Calu3 (cell line): ENCODE data around the gene HMGXB3. TPM values are rescaled to one million over a fixed set of nuclear protein-coding genes. Genes with fewer than 3 reads are reported as not detected.
A peak's percentile ranks its signal among the peaks of the same experiment; 100 is the strongest.
"Not testable (repeated sequence)": the region's sequence is repeated elsewhere in the genome, so short reads cannot be mapped to it uniquely, and the experiment has no call there.

ENCODE experiments used
- BruUV-seq: library from RNA; stranded (reverse); fragments of 400-500 nt; replicated peaks from 2 replicates; lab custom pipeline; 2021; lab: Mats Ljungman, UMichigan
- CTCF ChIA-PET: fragments of 300-600 bp; sonication (Branson Sonifier 250); formaldehyde crosslinking; loops from one replicate; lab custom pipeline; 2022; ENCODE audit warnings: antibody characterized with exemption; lab: Charles Lee
- DNase-seq: peaks from one replicate; pipeline ENCODE4 v3.0.0; 2022
- H3K27ac Mint-ChIP-seq: one replicate; pipeline ENCODE4 v1.8.0; 2022; ENCODE audit warnings: mixed read lengths; ENCODE audit not compliant: unreplicated experiment
- H3K27me3 Mint-ChIP-seq: one replicate; pipeline ENCODE4 v1.8.0; 2022; ENCODE audit warnings: mixed read lengths; ENCODE audit not compliant: unreplicated experiment
- H3K36me3 Mint-ChIP-seq: one replicate; pipeline ENCODE4 v1.8.0; 2022; ENCODE audit warnings: mild to moderate bottlenecking, moderate library complexity, mixed read lengths; ENCODE audit not compliant: insufficient read depth, unreplicated experiment
- H3K4me1 Mint-ChIP-seq: one replicate; pipeline ENCODE4 v1.8.0; 2022; ENCODE audit warnings: mild to moderate bottlenecking, low read depth, mixed read lengths; ENCODE audit not compliant: unreplicated experiment
- H3K4me3 Mint-ChIP-seq: one replicate; pipeline ENCODE4 v1.8.0; 2022; ENCODE audit warnings: mild to moderate bottlenecking, low read depth, moderate library complexity, mixed read lengths; ENCODE audit not compliant: unreplicated experiment
- H3K9me3 Mint-ChIP-seq: one replicate; pipeline ENCODE4 v1.8.0; 2022; ENCODE audit warnings: low read depth, mixed read lengths; ENCODE audit not compliant: unreplicated experiment
- intact Hi-C: fragments of 100-400 bp; cut with micrococcal nuclease; formaldehyde crosslinking; loops from one replicate; pipeline ENCODE4 v1.10.0; 2022; ENCODE audit not compliant: unreplicated experiment
- total RNA-seq: library from RNA; stranded (reverse); gene quantifications from 2 replicates; pipeline ENCODE4 v1.2.3, GENCODE V29; 2022
- TF ChIP-seq, protein P1 (sequence below): fragments of 200-600 bp; IDR thresholded peaks from one replicate; pipeline ENCODE4 v1.8.0; 2022; ENCODE audit warnings: antibody characterized with exemption; ENCODE audit not compliant: unreplicated experiment

The HMGXB3 gene
- total RNA-seq, 1 experiment from 2014 or later, result 58.2 TPM

DNA sequence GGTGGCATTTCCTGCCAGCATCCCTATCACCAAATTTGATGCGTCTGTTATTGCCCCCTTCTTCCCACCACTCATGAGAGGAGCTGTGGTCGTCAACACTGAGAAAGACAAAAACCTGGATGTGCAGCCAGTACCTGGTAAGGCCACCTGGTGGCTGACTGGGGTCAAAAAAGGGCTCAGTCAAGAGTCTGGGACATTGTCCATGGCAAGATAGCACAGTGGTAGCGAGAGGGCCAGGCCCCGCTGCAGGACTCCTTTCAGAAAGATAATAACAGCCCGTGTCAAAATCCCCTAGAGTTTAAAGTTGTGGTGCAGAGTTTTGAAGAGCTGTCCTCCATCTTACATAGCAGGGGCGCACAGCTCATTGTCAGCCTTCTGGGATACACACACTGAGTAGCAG, 45.0 kb downstream of the HMGXB3 start:
- DNase-seq, result no peak
- CTCF ChIA-PET, result interaction anchor here (0.7 to 1.6 kb wide), 2 partner anchors 11 to 28 kb away, joined by 3 read pairs; no protein-coding TSS in a partner anchor
- Mint-ChIP-seq H3K27me3 (no peaks in the 10 kb centered on the region), H3K9me3 (no peaks in the 10 kb centered on the region), H3K4me1 (peaks cover 28% of the 10 kb centered on the region), H3K36me3 (peaks cover 66% of the 10 kb centered on the region), H3K4me3 (no peak overlapping the region), H3K27ac (no peak overlapping the region)
- intact Hi-C loops, result no loop called here
- no TSS peak for BruUV-seq
- TF ChIP-seq, protein P1, sequence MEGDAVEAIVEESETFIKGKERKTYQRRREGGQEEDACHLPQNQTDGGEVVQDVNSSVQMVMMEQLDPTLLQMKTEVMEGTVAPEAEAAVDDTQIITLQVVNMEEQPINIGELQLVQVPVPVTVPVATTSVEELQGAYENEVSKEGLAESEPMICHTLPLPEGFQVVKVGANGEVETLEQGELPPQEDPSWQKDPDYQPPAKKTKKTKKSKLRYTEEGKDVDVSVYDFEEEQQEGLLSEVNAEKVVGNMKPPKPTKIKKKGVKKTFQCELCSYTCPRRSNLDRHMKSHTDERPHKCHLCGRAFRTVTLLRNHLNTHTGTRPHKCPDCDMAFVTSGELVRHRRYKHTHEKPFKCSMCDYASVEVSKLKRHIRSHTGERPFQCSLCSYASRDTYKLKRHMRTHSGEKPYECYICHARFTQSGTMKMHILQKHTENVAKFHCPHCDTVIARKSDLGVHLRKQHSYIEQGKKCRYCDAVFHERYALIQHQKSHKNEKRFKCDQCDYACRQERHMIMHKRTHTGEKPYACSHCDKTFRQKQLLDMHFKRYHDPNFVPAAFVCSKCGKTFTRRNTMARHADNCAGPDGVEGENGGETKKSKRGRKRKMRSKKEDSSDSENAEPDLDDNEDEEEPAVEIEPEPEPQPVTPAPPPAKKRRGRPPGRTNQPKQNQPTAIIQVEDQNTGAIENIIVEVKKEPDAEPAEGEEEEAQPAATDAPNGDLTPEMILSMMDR, result no peak

DNA sequence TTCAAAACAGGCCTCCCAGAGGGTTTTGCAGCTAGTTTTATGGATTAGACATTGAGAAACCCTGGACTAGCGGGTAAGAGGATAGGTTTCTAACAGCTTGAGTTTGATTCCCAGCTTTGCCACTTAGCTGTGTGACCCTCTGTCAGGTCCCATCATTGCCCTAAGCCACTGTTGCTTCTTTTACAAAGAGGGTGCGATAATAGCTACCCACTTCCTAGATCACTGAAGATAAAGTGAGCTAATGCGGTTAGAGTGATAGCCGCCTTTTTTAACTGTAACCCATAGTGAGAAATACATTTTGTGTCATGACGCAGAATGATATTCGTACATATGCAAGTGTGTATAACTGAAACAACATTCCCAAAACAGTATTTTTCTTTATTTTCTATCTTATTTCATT, 45.5 kb downstream of the HMGXB3 start:
- Mint-ChIP-seq H3K4me3 (no peak overlapping the region), H3K36me3 (peaks cover 64% of the 10 kb centered on the region), H3K27ac (no peak overlapping the region), H3K4me1 (peaks cover 28% of the 10 kb centered on the region), H3K27me3 (no peaks in the 10 kb centered on the region), H3K9me3 (no peaks in the 10 kb centered on the region)
- DNase-seq, result no peak
- intact Hi-C loops, result no loop called here
- no TSS peak for BruUV-seq
- TF ChIP-seq, protein P1, result no peak
- CTCF ChIA-PET, result interaction anchor here (0.7 to 1.6 kb wide), 2 partner anchors 11 to 28 kb away, joined by 3 read pairs; no protein-coding TSS in a partner anchor

DNA sequence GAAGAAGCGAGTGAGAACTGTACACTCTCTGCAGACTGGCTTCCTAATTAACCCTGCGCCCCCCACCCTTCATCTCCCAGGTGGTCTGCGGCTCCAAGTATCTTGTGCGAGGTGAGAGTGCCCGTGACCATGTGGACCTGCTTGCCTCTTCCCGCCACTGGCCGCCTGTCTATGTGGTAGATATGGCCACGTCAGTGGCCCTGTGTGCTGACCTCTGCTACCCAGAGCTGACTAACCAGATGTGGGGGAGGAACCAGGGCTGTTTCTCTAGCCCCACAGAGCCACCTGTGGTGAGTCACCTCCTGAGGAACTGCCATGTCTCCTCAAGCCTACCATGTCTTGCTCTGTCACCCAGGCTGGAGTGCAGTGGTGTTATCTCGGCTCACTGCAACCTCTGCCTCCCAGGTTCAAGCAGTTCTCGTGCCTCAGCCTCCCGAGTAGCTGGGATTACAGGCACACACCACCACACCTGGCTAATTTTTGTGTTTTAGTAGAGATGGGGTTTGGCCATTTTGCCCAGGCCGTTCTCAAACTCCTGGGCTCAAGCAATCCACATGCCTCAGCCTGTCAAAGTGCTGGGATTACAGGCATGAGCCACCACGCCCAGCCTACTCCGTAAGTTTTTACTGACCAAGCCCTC, 49.8 kb downstream of the HMGXB3 start:
- H3K4me3 Mint-ChIP-seq, intact Hi-C loops, H3K27ac Mint-ChIP-seq, CTCF ChIA-PET, H3K9me3 Mint-ChIP-seq, BruUV-seq, H3K27me3 Mint-ChIP-seq: not testable (repeated sequence)
- Mint-ChIP-seq H3K36me3 (peaks cover 49% of the 10 kb centered on the region), H3K4me1 (peaks cover 20% of the 10 kb centered on the region)
- peak; percentile 54 for DNase-seq

DNA sequence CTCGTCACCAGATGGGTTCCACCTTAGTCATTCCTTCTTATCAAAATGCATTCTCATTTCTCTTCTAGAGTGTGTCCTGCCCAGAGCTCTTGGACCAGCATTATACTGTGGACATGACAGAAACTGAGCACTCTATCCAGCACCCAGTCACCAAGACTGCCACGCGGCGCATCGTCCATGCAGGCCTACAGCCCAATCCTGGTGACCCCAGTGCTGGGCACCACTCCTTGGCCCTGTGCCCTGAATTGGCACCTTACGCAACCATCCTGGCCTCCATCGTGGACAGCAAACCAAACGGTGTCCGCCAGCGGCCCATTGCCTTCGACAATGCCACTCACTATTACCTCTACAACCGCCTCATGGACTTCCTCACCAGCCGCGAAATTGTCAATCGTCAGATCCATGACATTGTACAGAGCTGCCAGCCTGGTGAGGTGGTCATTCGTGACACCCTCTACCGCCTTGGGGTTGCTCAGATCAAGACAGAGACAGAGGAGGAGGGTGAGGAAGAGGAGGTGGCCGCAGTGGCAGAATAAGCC, 51.2 kb downstream of the HMGXB3 start:
- no peak overlapping the region for H3K4me3 Mint-ChIP-seq
- TF ChIP-seq, protein P1, result no peak
- H3K4me1 Mint-ChIP-seq, result peaks cover 20% of the 10 kb centered on the region
- H3K9me3 Mint-ChIP-seq, result no peaks in the 10 kb centered on the region
- no peak overlapping the region for H3K27ac Mint-ChIP-seq
- intact Hi-C loops, result no loop called here
- peaks cover 54% of the 10 kb centered on the region for H3K36me3 Mint-ChIP-seq
- CTCF ChIA-PET, result no interaction called here
- no TSS peak for BruUV-seq
- DNase-seq, result no peak
- no peaks in the 10 kb centered on the region for H3K27me3 Mint-ChIP-seq
